Astrocyte (in vitro differentiated cells and primary cell): ENCODE measurements around the gene HYDIN. TPM values are rescaled to one million over a fixed set of nuclear protein-coding genes. Genes with fewer than 3 reads are reported as not detected.

Experiments
- DNase-seq: peaks from one replicate; pipeline ENCODE4 v3.0.0-alpha.2; 2010; ENCODE audit warnings: low read depth
- FAIRE-seq: peaks from 2 replicates; lab custom pipeline; 2011; peaks lifted over from hg19 to GRCh38; lab: Jason Lieb, UNC
- H2AFZ ChIP-seq: 2 replicates; pipeline ENCODE4 v1.6.0; 2012; ENCODE audit warnings: low read depth, low read length, inconsistent platforms
- H3K27ac ChIP-seq: 2 replicates; pipeline ENCODE4 v1.5.1; 2011; ENCODE audit warnings: low read depth, low read length, inconsistent platforms
- H3K27me3 ChIP-seq: 2 replicates; pipeline ENCODE4 v1.6.0; 2011; ENCODE audit warnings: low read length, inconsistent platforms; ENCODE audit not compliant: insufficient read depth
- H3K36me3 ChIP-seq: 2 replicates; pipeline ENCODE4 v1.5.1; 2011; ENCODE audit warnings: low read length, inconsistent platforms; ENCODE audit not compliant: insufficient read depth
- H3K4me1 ChIP-seq: 2 replicates; pipeline ENCODE4 v1.5.1; 2011; ENCODE audit warnings: low read length, inconsistent platforms; ENCODE audit not compliant: insufficient read depth
- H3K4me2 ChIP-seq: 2 replicates; pipeline ENCODE4 v1.6.0; 2012; ENCODE audit warnings: low read length, inconsistent platforms
- H3K4me3 ChIP-seq: 2 replicates; pipeline ENCODE4 v1.5.1; 2011; ENCODE audit warnings: low read depth, mild to moderate bottlenecking, low read length, inconsistent platforms; ENCODE audit not compliant: insufficient read depth
- H3K79me2 ChIP-seq: 2 replicates; pipeline ENCODE4 v1.6.0; 2012; ENCODE audit warnings: mild to moderate bottlenecking, low read length, inconsistent platforms; ENCODE audit not compliant: insufficient read depth
- H3K9ac ChIP-seq: 2 replicates; pipeline ENCODE4 v1.6.0; 2012; ENCODE audit warnings: mild to moderate bottlenecking, low read length, inconsistent platforms
- H3K9me3 ChIP-seq: 2 replicates; pipeline ENCODE4 v1.5.1; 2012; ENCODE audit warnings: low read depth, mild to moderate bottlenecking, low read length, inconsistent platforms; ENCODE audit not compliant: insufficient read depth
- H4K20me1 ChIP-seq: 2 replicates; pipeline ENCODE4 v1.6.0; 2012; ENCODE audit warnings: low read length, inconsistent platforms; ENCODE audit not compliant: insufficient read depth
- H3K27ac Mint-ChIP-seq: one replicate; pipeline ENCODE4 v1.8.0; 2021; ENCODE audit warnings: mild to moderate bottlenecking, mixed read lengths; ENCODE audit not compliant: unreplicated experiment
- H3K27me3 Mint-ChIP-seq: one replicate; pipeline ENCODE4 v1.8.0; 2021; ENCODE audit warnings: low read depth, mixed read lengths; ENCODE audit not compliant: unreplicated experiment
- H3K36me3 Mint-ChIP-seq: one replicate; pipeline ENCODE4 v1.8.0; 2021; ENCODE audit warnings: low read depth, mixed read lengths; ENCODE audit not compliant: unreplicated experiment
- H3K4me1 Mint-ChIP-seq: one replicate; pipeline ENCODE4 v1.8.0; 2021; ENCODE audit warnings: low read depth, mixed read lengths; ENCODE audit not compliant: unreplicated experiment
- H3K4me3 Mint-ChIP-seq: one replicate; pipeline ENCODE4 v1.8.0; 2021; ENCODE audit warnings: mild to moderate bottlenecking, moderate library complexity, mixed read lengths; ENCODE audit not compliant: unreplicated experiment
- H3K9me3 Mint-ChIP-seq: one replicate; pipeline ENCODE4 v1.8.0; 2021; ENCODE audit warnings: mild to moderate bottlenecking, mixed read lengths; ENCODE audit not compliant: unreplicated experiment
- EZH2 ChIP-seq: IDR thresholded peaks from 2 replicates; pipeline ENCODE4 v1.6.1; 2012; ENCODE audit warnings: mild to moderate bottlenecking, low read length, inconsistent platforms; ENCODE audit not compliant: insufficient read depth
- total RNA-seq: library from RNA; stranded (reverse); gene quantifications from 2 replicates; pipeline ENCODE4 v1.2.1, GENCODE V29; 2021
- TF ChIP-seq, protein P1 (sequence below): IDR thresholded peaks from 2 replicates; pipeline ENCODE4 v1.5.1; 2011; ENCODE audit warnings: low read depth, mild to moderate bottlenecking, inconsistent platforms, low read length, moderate library complexity; ENCODE audit not compliant: insufficient read depth

HYDIN gene
- total RNA-seq, 1 donor from 2014 or later: 1.4 TPM

DNA sequence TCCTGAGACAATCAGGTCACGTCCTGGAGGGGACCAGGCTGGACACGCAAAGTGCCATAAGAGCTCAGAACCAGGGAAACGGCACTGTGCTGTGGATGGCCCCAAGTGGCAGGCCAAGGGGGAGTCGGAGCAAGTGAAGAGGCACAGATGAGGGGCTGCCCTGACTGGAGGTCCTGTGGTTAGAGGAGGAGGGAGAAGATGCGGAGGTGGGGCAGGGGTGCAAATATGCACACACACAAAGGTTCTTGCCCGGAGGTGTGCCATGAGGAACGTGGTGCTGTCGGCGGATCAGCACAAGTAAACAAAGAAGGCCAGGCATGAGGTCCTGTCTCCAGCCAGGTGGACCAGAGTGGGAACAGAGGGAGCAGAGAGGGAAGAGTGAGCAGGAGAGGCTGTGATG is 453.0 kb downstream of the HYDIN start:
- H3K27me3 ChIP-seq: no peaks in the 10 kb centered on the region
- no peak overlapping the region for H2AFZ ChIP-seq
- H3K27ac Mint-ChIP-seq: peak overlapping the region; percentile 60
- H3K27me3 Mint-ChIP-seq: no peaks in the 10 kb centered on the region
- H3K36me3 Mint-ChIP-seq: peaks cover 29% of the 10 kb centered on the region
- H3K27ac ChIP-seq: peak overlapping the region; percentile 1
- H4K20me1 ChIP-seq: no peaks in the 10 kb centered on the region
- H3K79me2 ChIP-seq: no peaks in the 10 kb centered on the region
- no peak for FAIRE-seq
- H3K9me3 ChIP-seq: no peaks in the 10 kb centered on the region
- no peaks in the 10 kb centered on the region for H3K9me3 Mint-ChIP-seq
- H3K9ac ChIP-seq: no peak overlapping the region
- no peak overlapping the region for H3K4me3 Mint-ChIP-seq
- peaks cover 19% of the 10 kb centered on the region for H3K4me1 Mint-ChIP-seq
- H3K4me3 ChIP-seq: no peak overlapping the region
- H3K4me1 ChIP-seq: peaks cover under 1% of the 10 kb centered on the region
- no peak overlapping the region for H3K4me2 ChIP-seq
- no peak for DNase-seq
- no peak for TF ChIP-seq EZH2
- TF ChIP-seq, protein P1, sequence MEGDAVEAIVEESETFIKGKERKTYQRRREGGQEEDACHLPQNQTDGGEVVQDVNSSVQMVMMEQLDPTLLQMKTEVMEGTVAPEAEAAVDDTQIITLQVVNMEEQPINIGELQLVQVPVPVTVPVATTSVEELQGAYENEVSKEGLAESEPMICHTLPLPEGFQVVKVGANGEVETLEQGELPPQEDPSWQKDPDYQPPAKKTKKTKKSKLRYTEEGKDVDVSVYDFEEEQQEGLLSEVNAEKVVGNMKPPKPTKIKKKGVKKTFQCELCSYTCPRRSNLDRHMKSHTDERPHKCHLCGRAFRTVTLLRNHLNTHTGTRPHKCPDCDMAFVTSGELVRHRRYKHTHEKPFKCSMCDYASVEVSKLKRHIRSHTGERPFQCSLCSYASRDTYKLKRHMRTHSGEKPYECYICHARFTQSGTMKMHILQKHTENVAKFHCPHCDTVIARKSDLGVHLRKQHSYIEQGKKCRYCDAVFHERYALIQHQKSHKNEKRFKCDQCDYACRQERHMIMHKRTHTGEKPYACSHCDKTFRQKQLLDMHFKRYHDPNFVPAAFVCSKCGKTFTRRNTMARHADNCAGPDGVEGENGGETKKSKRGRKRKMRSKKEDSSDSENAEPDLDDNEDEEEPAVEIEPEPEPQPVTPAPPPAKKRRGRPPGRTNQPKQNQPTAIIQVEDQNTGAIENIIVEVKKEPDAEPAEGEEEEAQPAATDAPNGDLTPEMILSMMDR: no peak
- peaks cover 21% of the 10 kb centered on the region for H3K36me3 ChIP-seq

DNA sequence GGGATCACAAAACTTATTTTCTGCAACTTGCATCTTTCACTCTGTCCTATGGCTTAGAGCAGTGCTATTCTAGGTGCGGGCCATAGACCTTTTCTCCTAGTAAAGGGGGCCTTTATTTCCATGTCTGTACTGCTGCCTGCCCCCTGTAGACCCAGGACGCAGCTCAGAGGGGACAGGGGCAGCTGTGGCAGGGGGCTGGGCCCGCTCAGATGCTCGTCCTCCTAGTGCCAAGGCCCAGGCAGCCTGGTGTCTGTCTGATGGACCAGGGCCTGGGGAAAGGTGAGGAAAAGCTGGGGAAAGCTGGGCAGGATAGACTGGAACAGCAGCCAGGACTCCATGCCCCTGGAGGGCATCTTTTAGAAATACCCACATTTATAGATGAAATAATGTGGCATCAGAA is 455.1 kb downstream of the HYDIN start:
- DNase-seq (no peak), FAIRE-seq (no peak)
- peaks cover 5% of the 10 kb centered on the region for H4K20me1 ChIP-seq
- Mint-ChIP-seq H3K36me3 (peaks cover 15% of the 10 kb centered on the region), H3K27me3 (no peaks in the 10 kb centered on the region), H3K4me3 (no peak overlapping the region), H3K4me1 (peaks cover 26% of the 10 kb centered on the region), H3K9me3 (no peaks in the 10 kb centered on the region), H3K27ac (no peak overlapping the region)
- H3K4me3 ChIP-seq: no peak overlapping the region
- H3K9me3 ChIP-seq: no peaks in the 10 kb centered on the region
- no peak overlapping the region for H2AFZ ChIP-seq
- H3K79me2 ChIP-seq: no peaks in the 10 kb centered on the region
- H3K9ac ChIP-seq: no peak overlapping the region
- peaks cover 10% of the 10 kb centered on the region for H3K36me3 ChIP-seq
- no peak overlapping the region for H3K27ac ChIP-seq
- TF ChIP-seq, protein P1: no peak
- no peak for TF ChIP-seq EZH2
- no peak overlapping the region for H3K4me2 ChIP-seq
- H3K4me1 ChIP-seq: peaks cover 6% of the 10 kb centered on the region
- H3K27me3 ChIP-seq: no peaks in the 10 kb centered on the region

DNA sequence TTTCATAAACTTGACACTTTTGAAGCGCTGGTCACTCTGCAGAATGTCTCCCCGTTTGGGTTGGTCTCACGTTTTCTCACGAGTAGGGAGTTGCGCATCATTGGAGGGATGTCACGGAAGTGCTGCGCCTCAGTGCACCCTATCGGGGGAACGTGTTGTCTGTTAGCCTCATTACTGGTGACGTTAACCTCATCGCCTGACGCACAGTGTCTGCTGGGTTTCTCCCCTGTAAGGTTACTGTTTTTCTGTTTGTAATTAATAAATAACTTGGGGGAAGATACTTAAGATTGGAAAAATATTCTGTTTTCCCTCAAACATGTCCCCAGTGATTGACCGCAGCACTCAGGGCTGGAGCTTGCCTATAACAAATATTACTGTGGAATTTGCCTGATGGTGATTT is 456.3 kb downstream of the HYDIN start:
- no peak for FAIRE-seq
- DNase-seq: no peak
- H3K9ac ChIP-seq: no peak overlapping the region
- peaks cover 14% of the 10 kb centered on the region for H3K36me3 Mint-ChIP-seq
- H3K4me1 Mint-ChIP-seq: peaks cover 25% of the 10 kb centered on the region
- no peak overlapping the region for H3K4me2 ChIP-seq
- no peak for TF ChIP-seq EZH2
- TF ChIP-seq, protein P1: no peak
- no peak overlapping the region for H2AFZ ChIP-seq
- H3K9me3 ChIP-seq: no peaks in the 10 kb centered on the region
- no peak overlapping the region for H3K4me3 ChIP-seq
- no peaks in the 10 kb centered on the region for H3K79me2 ChIP-seq
- peaks cover 10% of the 10 kb centered on the region for H3K36me3 ChIP-seq
- H3K27ac Mint-ChIP-seq: no peak overlapping the region
- peaks cover 8% of the 10 kb centered on the region for H4K20me1 ChIP-seq
- no peaks in the 10 kb centered on the region for H3K27me3 Mint-ChIP-seq
- H3K4me3 Mint-ChIP-seq: no peak overlapping the region
- H3K27ac ChIP-seq: no peak overlapping the region
- no peaks in the 10 kb centered on the region for H3K27me3 ChIP-seq
- H3K9me3 Mint-ChIP-seq: no peaks in the 10 kb centered on the region
- H3K4me1 ChIP-seq: peaks cover 6% of the 10 kb centered on the region
